HG03135 (cell line): ENCODE results near the gene GLRB.
"Not testable (repeated sequence)": the region's sequence is repeated elsewhere in the genome, so short reads cannot be mapped to it uniquely, and the experiment has no call there.

Experiments used
- ATAC-seq: cut with Tn5 transposase; IDR thresholded peaks from one replicate; pipeline ENCODE4 v1.9.1; 2021; ENCODE audit warnings: mild to moderate bottlenecking, moderate library complexity; ENCODE audit not compliant: unreplicated experiment

The GLRB gene

GRCh38 chr4:157127571-157127970, 51.6 kb downstream of the GLRB start:
- ATAC-seq = no peak

DNA sequence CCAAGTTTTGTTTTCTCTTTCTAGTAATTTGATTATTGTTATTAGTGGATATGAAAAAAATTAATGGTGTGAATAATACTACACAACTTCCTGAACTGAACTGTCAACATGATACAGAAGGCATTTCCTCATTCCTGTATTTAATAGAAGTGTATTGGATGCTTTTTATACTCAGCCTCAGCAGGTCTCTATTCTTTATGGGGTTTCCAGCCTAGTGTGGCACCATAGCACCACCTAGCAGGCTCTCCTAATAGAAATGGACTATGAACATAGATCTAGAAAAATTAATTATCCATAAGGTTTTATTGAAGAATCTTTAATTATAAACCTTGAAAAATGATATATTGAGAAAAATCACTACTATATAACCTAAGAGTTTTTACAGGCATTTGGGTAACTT, 52.4 kb downstream of the GLRB start:
- no peak for ATAC-seq

- ATAC-seq = no peak
Measured at GRCh38 chr4:157141976-157142375, 66.0 kb downstream of the GLRB start.

GRCh38 chr4:157143369-157143768, 67.4 kb downstream of the GLRB start:
- no peak for ATAC-seq

GRCh38 chr4:157151711-157152110, 75.8 kb downstream of the GLRB start:
- no peak for ATAC-seq

- ATAC-seq = no peak
Measured at GRCh38 chr4:157165935-157166610, 90.1 kb downstream of the GLRB start.

- ATAC-seq = no peak
Measured at GRCh38 chr4:157170321-157170720, 94.4 kb downstream of the GLRB start.

DNA sequence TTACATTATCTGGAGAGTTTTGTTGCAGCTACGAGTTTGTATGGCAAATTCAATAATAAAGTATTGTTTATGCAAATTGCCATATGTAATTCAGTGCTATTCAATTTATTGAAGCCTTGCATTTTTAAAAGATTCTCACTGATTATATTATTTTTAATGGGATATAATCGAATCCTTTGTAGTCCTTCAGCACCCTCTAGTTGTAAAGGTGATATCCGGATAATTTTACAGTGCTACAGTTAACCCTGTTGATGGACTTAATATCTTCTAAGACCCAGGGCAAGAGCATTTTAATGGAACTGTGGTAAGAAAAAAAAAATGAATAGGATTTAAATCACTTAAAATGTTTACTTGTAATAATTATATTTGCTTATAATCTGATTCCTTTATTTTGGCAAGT, 96.1 kb downstream of the GLRB start:
- ATAC-seq = no peak

DNA sequence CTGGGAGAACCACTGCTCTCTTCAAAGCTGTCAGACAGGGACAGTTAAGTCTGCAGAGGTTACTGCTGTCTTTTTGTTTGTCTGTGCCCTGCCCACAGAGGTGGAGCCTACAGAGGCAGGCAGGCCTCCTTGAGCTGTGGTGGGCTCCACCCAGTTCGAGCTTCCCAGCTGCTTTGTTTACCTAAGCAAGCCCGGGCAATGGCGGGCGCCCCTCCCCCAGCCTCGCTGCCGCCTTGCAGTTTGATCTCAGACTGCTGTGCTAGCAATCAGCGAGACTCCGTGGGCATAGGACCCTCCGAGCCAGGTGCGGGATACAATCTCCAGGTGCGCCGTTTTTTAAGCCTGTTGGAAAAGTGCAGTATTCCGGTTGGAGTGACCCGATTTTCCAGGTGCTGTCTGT, 104.3 kb downstream of the GLRB start:
- not testable (repeated sequence) for ATAC-seq

DNA sequence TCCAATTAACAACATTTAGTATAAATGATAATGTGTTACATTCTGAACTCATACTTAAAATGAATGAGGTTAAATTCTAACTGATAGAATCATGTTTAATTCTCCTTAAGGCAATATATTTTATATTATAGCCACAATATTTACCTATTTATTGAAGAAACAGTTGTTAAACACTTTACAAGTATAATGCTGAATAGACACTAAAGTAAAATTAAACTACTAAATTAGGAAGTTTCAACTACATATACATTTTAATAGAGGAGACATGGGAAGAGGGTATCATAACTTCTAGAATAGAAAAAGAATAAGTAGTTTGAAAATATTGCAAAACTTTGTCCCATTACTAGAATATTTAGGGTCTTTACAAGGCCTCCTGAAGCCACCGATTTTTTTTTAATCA, 108.3 kb downstream of the GLRB start:
- no peak for ATAC-seq

GRCh38 chr4:157185363-157185762, 109.4 kb downstream of the GLRB start:
- ATAC-seq = no peak

DNA sequence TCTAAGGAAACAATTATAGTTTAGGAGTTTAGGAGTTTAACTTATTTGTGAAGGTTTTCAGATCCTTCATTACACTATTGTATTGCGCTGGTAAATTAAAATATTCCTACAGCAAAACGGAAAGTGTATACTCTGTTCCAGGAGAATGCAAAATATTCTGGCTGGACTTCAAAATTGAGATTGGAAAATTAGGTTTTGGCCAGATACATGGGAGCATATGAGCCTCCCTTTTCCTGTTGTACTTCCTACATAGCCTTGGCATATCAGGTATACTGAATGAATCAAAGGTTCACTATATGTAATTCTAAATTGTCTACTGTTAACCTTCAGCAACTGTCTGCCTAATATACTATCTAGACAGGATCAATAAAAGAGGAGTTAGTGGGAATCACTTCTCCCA, 119.4 kb downstream of the GLRB start:
- no peak for ATAC-seq

GRCh38 chr4:157196046-157196445, 120.1 kb downstream of the GLRB start:
- ATAC-seq = no peak

GRCh38 chr4:157204634-157205244, 128.8 kb downstream of the GLRB start:
- ATAC-seq = no peak

GRCh38 chr4:157217708-157218107, 141.8 kb downstream of the GLRB start:
- ATAC-seq = no peak

DNA sequence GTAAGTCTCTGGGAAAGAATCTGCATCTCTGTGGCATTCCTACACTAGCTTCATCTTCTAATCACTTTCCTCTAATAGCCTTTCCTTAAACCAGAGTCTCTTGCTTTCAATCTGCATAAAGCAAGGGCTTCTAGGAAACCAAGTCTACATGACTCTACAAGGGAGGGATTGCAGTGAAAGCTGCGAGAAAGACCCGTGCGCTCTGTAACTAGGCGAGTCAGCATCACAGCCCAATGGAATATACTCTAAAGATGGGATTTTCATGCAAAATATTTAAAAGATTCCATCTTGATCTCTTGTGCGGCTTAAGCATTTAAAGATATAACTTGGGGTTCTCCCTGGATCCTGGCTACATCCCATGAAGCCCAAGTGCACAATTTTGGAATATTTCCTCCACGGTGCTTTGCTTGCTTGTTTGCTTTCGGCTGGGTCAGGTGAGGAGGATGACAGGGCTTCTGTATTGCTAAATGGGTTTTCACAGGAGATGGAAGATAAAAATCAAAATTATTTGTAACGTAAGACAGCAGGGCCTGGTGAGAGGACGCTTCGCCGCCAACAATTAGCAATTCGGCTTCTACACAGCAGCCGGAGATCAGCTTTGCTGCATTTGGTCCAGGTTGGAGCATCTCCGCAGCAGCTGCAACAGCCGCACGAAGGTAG, 143.9 kb downstream of the GLRB start:
- ATAC-seq = no peak

DNA sequence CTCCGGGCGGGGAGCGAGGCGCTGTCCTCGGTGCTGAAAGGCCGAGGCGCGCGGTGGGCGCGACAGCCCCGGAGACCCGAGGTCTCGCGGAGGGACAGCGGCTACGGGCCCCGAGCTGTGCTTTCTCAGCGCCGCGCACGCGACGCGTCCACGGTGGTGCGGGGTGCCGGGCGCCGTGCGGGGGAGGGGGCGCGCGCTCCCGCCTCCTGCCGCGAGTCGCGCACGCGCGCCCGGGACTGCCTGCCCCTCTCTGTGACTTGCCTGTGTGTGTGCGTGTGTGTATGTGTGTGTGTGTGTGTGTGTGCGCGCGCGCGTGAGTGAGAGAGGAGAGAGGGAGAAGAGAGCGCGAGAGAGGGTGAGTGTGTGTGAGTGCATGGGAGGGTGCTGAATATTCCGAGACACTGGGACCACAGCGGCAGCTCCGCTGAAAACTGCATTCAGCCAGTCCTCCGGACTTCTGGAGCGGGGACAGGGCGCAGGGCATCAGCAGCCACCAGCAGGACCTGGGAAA, 144.5 kb downstream of the GLRB start, which contains the start of gene GRIA2:
Gene GRIA2, plus strand, starts transcription at position 358 of the 511 bp plus-strand sequence. CDS start 315 bp downstream, outside the sequence.
- no peak for ATAC-seq

DNA sequence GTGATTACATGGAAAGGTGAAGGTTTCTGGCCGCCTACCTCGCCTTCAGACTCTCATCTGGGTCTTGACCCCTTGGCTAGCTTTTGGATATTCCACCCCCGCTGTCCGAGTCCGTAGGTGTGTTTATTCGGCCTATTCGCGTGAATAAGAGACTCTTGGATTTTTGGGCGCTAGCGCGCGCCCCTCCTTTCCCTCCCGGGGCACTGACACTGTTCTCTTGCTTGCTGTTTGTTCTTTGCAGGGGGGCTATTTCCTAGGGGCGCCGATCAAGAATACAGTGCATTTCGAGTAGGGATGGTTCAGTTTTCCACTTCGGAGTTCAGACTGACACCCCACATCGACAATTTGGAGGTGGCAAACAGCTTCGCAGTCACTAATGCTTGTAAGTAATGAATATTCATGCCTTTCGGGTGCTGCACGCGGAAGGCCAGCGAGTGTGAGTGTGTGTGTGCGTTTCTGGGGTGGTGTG, 145.5 kb downstream of the GLRB start:
- no peak for ATAC-seq
